Liver (tissue), 9 donors: ENCODE measurements around the gene MRPS16. TPM values are rescaled to one million over a fixed set of nuclear protein-coding genes. Genes with fewer than 3 reads are reported as not detected.

Experiments
- DNase-seq: peaks from one replicate; pipeline ENCODE4 v3.0.0-alpha.2; 2017; ENCODE audit warnings: low spot score
- H3K27ac ChIP-seq, 2 donors: one replicate each; pipeline ENCODE4 v1.7.0; 2013; ENCODE audit warnings: inconsistent platforms in 2 of 2, low read length in 2 of 2, control low read depth in 1 of 2, low read depth in 1 of 2, mild to moderate bottlenecking in 1 of 2
- H3K27me3 ChIP-seq, 4 donors: one replicate each; pipeline versions ENCODE4 v1.6.1 to v1.7.0; 2013; ENCODE audit warnings: low read length in 3 of 4, inconsistent platforms in 1 of 4, mild to moderate bottlenecking in 1 of 4, moderate library complexity in 1 of 4; ENCODE audit not compliant: control insufficient read depth in 4 of 4, insufficient read depth in 4 of 4
- H3K36me3 ChIP-seq, 4 donors: one replicate each; pipeline versions ENCODE4 v1.6.1 to v1.7.0; 2013; ENCODE audit warnings: low read length in 3 of 4, mild to moderate bottlenecking in 3 of 4, low read depth in 1 of 4, moderate library complexity in 1 of 4; ENCODE audit not compliant: control insufficient read depth in 4 of 4, insufficient read depth in 3 of 4
- H3K4me1 ChIP-seq, 4 donors: one replicate each; pipeline versions ENCODE4 v1.6.1 to v1.7.0; 2013; ENCODE audit warnings: low read length in 3 of 4, mild to moderate bottlenecking in 3 of 4, moderate library complexity in 1 of 4; ENCODE audit not compliant: control insufficient read depth in 4 of 4, insufficient read depth in 4 of 4
- H3K4me3 ChIP-seq, 3 donors: one replicate each; pipeline versions ENCODE4 v1.6.1 to v1.7.0; 2013; ENCODE audit warnings: low read length in 3 of 3, control low read depth in 1 of 3, low read depth in 1 of 3, mild to moderate bottlenecking in 1 of 3
- H3K9ac ChIP-seq, 2 donors: one replicate each; pipeline ENCODE4 v1.7.0; 2013; ENCODE audit warnings: low read length in 2 of 2, mild to moderate bottlenecking in 2 of 2, moderate library complexity in 2 of 2, control low read depth in 1 of 2, low read depth in 1 of 2
- H3K9me3 ChIP-seq, 4 donors: one replicate each; pipeline versions ENCODE4 v1.6.1 to v1.7.0; 2013; ENCODE audit warnings: low read length in 3 of 4; ENCODE audit not compliant: control insufficient read depth in 4 of 4
- EGR1 ChIP-seq, 2 donors: IDR thresholded peaks; 2 replicates each; pipeline ENCODE4 v1.6.1; 2016 to 2018; ENCODE audit warnings: antibody characterized with exemption in 2 of 2, low read depth in 2 of 2
- FOXA1 ChIP-seq: IDR thresholded peaks from 2 replicates; pipeline ENCODE4 v1.6.1; 2016; ENCODE audit warnings: antibody characterized with exemption
- FOXA2 ChIP-seq: IDR thresholded peaks from 2 replicates; pipeline ENCODE4 v1.6.1; 2016; ENCODE audit warnings: antibody characterized with exemption
- GABPA ChIP-seq, 2 donors: IDR thresholded peaks in 1 of 2; conservative IDR thresholded peaks in 1 of 2; 2 replicates each; pipeline ENCODE4 v1.6.1; 2016; ENCODE audit warnings: antibody characterized with exemption in 2 of 2, mild to moderate bottlenecking in 1 of 2, moderate library complexity in 1 of 2
- HNF4A ChIP-seq, 2 donors: conservative IDR thresholded peaks; 2 replicates each; pipeline ENCODE4 v1.6.1; 2016; ENCODE audit warnings: antibody characterized with exemption in 2 of 2, mild to moderate bottlenecking in 2 of 2
- HNF4G ChIP-seq: IDR thresholded peaks from 2 replicates; pipeline ENCODE4 v1.6.1; 2016; ENCODE audit warnings: antibody characterized with exemption
- RAD21 ChIP-seq, 2 donors: IDR thresholded peaks; 2 replicates each; pipeline ENCODE4 v1.6.1; 2016; ENCODE audit warnings: antibody characterized with exemption in 2 of 2, mild to moderate bottlenecking in 2 of 2
- RXRA ChIP-seq, 2 donors: IDR thresholded peaks; 2 replicates each; pipeline ENCODE4 v1.6.1; 2017 to 2018; ENCODE audit warnings: antibody characterized with exemption in 2 of 2, mild to moderate bottlenecking in 1 of 2
- SP1 ChIP-seq: IDR thresholded peaks from 2 replicates; pipeline ENCODE4 v1.6.1; 2018; ENCODE audit warnings: antibody characterized with exemption, mild to moderate bottlenecking
- YY1 ChIP-seq: IDR thresholded peaks from 2 replicates; pipeline ENCODE4 v1.6.1; 2016; ENCODE audit warnings: antibody characterized with exemption, mild to moderate bottlenecking
- WGBS: extraction: QIAGEN DNeasy Blood & Tissue Kit; methylation state at CpG from one replicate; pipeline ENCODE4 v1.1.7; 2013; 5-methylcytosine and 5-hydroxymethylcytosine counted together
- polyA plus RNA-seq, 2 donors: library from polyadenylated mRNA; stranded (reverse) in 1 of 2; unstranded in 1 of 2; fragments of 200-250 nt in 1 of 2; fragments of >200 nt in 1 of 2; fragmentation: Nextera tagmentation in 1 of 2; extraction: Ambion mirVana in 1 of 2; gene quantifications; one replicate each; pipeline versions ENCODE4 v1.2.1 to v1.2.3, GENCODE V29; 2013 to 2015
- total RNA-seq, 2 donors: library from RNA; depleted of rRNA; stranded (reverse); fragments of >200 nt; gene quantifications; one replicate each; pipeline ENCODE4 v1.2.3, GENCODE V29; 2014
- TF ChIP-seq, protein P1 (sequence below): fragments of 150-350 bp; IDR thresholded peaks from 2 replicates; pipeline ENCODE4 v1.5.1; 2017; ENCODE audit warnings: improper control_type of control experiment, low read depth, low read length; ENCODE audit not compliant: missing input control
- TF ChIP-seq, protein P2 (sequence below): IDR thresholded peaks from 2 replicates; pipeline ENCODE4 v1.6.1; 2016; ENCODE audit warnings: antibody characterized with exemption
- TF ChIP-seq, protein P3 (sequence below): IDR thresholded peaks from 2 replicates; pipeline ENCODE4 v1.6.1; 2016; ENCODE audit warnings: antibody characterized with exemption, mild to moderate bottlenecking
- donor health status: healthy.
- donor health status: healthy.
- donor health status: healthy.
- donor health status: healthy.
- donor health status: healthy.

Gene MRPS16
- total and polyA plus RNA-seq, 4 donors = 34.2 to 87.5 (median 48.3) TPM

DNA sequence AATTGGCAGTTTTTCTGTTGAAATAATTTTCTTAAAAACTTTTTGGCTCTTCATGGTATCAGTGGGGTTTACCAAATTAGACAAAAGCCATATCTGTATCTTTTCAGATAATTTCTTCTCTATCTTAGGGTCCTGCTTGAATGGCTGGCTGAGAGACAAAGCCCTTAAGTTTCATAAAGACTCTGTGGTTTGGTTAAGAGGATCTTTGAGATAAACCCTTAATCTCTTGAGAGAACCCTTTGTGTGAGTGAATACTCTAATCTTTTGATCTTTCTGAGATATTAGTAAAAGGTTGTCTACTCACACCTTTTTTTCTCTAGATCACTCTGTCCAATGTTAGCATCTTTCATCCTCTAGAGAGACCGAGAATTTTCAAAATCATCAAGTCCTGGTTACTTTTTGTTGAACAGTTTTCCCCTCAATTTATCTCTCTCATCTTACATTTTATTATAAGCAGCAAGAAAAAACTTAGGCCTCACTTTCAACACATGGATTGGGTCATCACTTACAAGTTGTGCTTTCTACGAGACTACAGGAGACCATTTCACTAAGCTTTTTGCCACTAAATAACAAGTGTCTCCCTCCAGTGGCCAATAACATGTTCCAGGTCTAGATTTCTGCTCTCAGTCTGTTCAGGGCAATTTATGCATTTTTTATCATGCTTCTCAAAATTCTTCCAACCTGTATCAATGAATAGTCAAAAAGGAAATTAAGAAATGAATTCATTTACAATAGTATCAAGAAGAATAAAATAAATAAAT, 33.8 kb downstream of the MRPS16 start:
- TF ChIP-seq, protein P1, sequence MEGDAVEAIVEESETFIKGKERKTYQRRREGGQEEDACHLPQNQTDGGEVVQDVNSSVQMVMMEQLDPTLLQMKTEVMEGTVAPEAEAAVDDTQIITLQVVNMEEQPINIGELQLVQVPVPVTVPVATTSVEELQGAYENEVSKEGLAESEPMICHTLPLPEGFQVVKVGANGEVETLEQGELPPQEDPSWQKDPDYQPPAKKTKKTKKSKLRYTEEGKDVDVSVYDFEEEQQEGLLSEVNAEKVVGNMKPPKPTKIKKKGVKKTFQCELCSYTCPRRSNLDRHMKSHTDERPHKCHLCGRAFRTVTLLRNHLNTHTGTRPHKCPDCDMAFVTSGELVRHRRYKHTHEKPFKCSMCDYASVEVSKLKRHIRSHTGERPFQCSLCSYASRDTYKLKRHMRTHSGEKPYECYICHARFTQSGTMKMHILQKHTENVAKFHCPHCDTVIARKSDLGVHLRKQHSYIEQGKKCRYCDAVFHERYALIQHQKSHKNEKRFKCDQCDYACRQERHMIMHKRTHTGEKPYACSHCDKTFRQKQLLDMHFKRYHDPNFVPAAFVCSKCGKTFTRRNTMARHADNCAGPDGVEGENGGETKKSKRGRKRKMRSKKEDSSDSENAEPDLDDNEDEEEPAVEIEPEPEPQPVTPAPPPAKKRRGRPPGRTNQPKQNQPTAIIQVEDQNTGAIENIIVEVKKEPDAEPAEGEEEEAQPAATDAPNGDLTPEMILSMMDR = peak; percentile 33
- TF ChIP-seq RAD21 (IDR thresholded peaks at IDR 0.05) (peak; percentile 35 to 77), FOXA2 (no peak)

DNA sequence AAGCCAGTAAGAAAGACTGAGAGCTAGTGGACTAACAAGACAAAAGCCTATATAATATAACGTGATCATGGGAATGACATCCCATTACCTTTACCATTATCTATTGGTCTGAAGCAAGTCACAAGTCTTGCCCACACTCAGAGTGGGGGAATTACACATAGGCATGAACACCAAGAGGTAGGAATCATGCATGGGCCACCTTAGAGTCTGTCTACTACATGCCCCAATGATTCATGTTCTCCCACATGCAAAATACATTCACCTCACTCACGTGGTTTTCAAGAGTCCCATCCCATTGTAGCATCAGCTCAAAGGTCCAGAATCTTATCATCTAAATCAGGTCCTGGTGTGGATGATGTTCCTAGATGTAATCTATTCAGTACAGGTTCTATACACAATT, 34.8 kb downstream of the MRPS16 start:
- TF ChIP-seq FOXA1 = no peak
- Histone ChIP-seq H3K36me3 (peaks cover 0 to 16% (median 10%) of the 10 kb centered on the region in 4 donors), H3K27ac (no peak overlapping the region), H3K9me3 (no peaks in the 10 kb centered on the region), H3K27me3 (no peaks in the 10 kb centered on the region), H3K4me3 (no peak overlapping the region), H3K9ac (no peak overlapping the region), H3K4me1 (peaks cover 0 to 7% (median 4%) of the 10 kb centered on the region in 4 donors)
- WGBS = 96% methylated on average over 2 of the region's 2 CpGs
- DNase-seq = no peak

More for the DNA sequence above, 33.8 kb downstream of the MRPS16 start:
- no peak overlapping the region for H3K27ac ChIP-seq
- H3K27me3 ChIP-seq = no peaks in the 10 kb centered on the region
- peaks cover 0 to 7% (median 3%) of the 10 kb centered on the region in 4 donors for H3K4me1 ChIP-seq
- no peak overlapping the region for H3K9ac ChIP-seq
- DNase-seq = no peak
- no peaks in the 10 kb centered on the region for H3K9me3 ChIP-seq
- H3K4me3 ChIP-seq = no peak overlapping the region
- 85% methylated on average over 2 of the region's 2 CpGs for WGBS
- peaks cover 0 to 16% (median 10%) of the 10 kb centered on the region in 4 donors for H3K36me3 ChIP-seq

DNA sequence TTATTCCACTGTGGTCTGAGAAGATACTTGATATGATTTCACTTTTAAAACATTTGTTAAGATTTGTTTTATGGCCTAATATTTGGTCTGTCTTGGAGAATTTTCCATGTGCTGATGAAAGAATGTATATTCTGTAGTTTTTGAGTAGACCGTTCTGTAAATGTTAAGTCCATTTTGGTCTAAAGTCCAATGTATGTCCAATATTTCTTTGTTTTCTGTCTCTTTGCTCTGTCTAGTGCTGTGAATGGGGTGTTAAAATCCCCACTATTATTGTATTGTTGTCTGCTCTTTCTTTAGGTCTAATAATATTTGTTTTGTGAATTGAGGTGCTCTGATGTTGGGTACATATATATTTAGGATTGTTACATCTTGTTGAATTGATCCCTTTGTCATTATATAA, 36.7 kb downstream of the MRPS16 start:
- Histone ChIP-seq H3K9ac (no peak overlapping the region), H3K4me1 (peaks cover 0 to 19% (median 17%) of the 10 kb centered on the region in 4 donors), H3K9me3 (no peaks in the 10 kb centered on the region), H3K27me3 (no peaks in the 10 kb centered on the region), H3K27ac (no peak overlapping the region), H3K4me3 (no peak overlapping the region), H3K36me3 (peaks cover 0 to 16% (median 10%) of the 10 kb centered on the region in 4 donors)
- TF ChIP-seq FOXA2 = no peak
- TF ChIP-seq SP1 = no peak
- no peak for TF ChIP-seq HNF4G
- TF ChIP-seq EGR1 (IDR thresholded peaks at IDR 0.05; ENCODE audit: low read depth in 2 of 2) = no peak
- no peak for TF ChIP-seq YY1
- TF ChIP-seq, protein P2, sequence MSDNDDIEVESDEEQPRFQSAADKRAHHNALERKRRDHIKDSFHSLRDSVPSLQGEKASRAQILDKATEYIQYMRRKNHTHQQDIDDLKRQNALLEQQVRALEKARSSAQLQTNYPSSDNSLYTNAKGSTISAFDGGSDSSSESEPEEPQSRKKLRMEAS = no peak
- no peak for TF ChIP-seq HNF4A (conservative IDR thresholded peaks at IDR 0.05)
- no peak for TF ChIP-seq FOXA1
- TF ChIP-seq, protein P3, sequence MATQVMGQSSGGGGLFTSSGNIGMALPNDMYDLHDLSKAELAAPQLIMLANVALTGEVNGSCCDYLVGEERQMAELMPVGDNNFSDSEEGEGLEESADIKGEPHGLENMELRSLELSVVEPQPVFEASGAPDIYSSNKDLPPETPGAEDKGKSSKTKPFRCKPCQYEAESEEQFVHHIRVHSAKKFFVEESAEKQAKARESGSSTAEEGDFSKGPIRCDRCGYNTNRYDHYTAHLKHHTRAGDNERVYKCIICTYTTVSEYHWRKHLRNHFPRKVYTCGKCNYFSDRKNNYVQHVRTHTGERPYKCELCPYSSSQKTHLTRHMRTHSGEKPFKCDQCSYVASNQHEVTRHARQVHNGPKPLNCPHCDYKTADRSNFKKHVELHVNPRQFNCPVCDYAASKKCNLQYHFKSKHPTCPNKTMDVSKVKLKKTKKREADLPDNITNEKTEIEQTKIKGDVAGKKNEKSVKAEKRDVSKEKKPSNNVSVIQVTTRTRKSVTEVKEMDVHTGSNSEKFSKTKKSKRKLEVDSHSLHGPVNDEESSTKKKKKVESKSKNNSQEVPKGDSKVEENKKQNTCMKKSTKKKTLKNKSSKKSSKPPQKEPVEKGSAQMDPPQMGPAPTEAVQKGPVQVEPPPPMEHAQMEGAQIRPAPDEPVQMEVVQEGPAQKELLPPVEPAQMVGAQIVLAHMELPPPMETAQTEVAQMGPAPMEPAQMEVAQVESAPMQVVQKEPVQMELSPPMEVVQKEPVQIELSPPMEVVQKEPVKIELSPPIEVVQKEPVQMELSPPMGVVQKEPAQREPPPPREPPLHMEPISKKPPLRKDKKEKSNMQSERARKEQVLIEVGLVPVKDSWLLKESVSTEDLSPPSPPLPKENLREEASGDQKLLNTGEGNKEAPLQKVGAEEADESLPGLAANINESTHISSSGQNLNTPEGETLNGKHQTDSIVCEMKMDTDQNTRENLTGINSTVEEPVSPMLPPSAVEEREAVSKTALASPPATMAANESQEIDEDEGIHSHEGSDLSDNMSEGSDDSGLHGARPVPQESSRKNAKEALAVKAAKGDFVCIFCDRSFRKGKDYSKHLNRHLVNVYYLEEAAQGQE = no peak
- TF ChIP-seq RXRA (IDR thresholded peaks at IDR 0.05) = no peak
- no peak for TF ChIP-seq GABPA (IDR thresholded peaks at IDR 0.05 in 1 of 2, conservative IDR thresholded peaks at IDR 0.05 in 1 of 2)
- TF ChIP-seq RAD21 (IDR thresholded peaks at IDR 0.05) = no peak
- 99% methylated on average over 1 of the region's 1 CpG for WGBS
- no peak for DNase-seq
